Activated naive CD4-positive, alpha-beta T cell treated with anti-CD3 and anti-CD28 coated beads, Interleukin-2, amount 50 U/mL, for 16 hours (primary cell): ENCODE data around the gene CHTF8.
"Not testable (repeated sequence)": the region's sequence is repeated elsewhere in the genome, so short reads cannot be mapped to it uniquely, and the experiment has no call there.

Experiments used
- DNase-seq: peaks from one replicate; pipeline ENCODE4 v3.0.0-alpha.2; 2020

CHTF8 gene

DNA sequence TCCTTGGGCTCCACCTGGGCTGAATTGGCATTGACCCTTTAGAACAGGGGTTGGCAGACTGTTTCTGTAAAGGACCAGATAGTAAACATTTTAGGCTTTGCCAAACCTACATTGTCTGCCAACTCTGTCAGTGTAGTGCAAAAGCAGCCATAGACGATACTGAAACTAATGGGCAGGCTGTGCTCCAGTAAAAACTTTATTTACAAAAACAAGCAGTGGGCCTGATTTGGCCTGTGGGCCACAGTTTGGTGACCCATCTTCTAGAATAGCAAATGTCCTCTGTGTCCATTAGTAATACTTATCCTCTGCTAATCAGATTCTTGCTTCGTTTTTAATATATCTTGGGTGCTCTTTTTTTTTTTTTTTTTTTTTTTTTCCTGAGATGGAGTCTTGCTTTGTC is 6.2 kb upstream of the CHTF8 start:
- no peak for DNase-seq

GRCh38 chr16:69133373-69133954 is 1.1 kb upstream of the CHTF8 start:
- no peak for DNase-seq

- peak; percentile 76 for DNase-seq
These were observed 457 bp downstream of the CHTF8 start for GRCh38 chr16:69131839-69132423.

- no peak for DNase-seq
These were observed 1.1 kb downstream of the CHTF8 start for GRCh38 chr16:69131167-69131838.

- DNase-seq = no peak
These were observed 1.9 kb downstream of the CHTF8 start for GRCh38 chr16:69130461-69130860.

GRCh38 chr16:69127966-69128510 is 4.3 kb downstream of the CHTF8 start:
- DNase-seq = no peak

- not testable (repeated sequence) for DNase-seq
These were observed 5.6 kb downstream of the CHTF8 start for GRCh38 chr16:69126801-69127200.

GRCh38 chr16:69126221-69126620 is 6.2 kb downstream of the CHTF8 start:
- DNase-seq = no peak

DNA sequence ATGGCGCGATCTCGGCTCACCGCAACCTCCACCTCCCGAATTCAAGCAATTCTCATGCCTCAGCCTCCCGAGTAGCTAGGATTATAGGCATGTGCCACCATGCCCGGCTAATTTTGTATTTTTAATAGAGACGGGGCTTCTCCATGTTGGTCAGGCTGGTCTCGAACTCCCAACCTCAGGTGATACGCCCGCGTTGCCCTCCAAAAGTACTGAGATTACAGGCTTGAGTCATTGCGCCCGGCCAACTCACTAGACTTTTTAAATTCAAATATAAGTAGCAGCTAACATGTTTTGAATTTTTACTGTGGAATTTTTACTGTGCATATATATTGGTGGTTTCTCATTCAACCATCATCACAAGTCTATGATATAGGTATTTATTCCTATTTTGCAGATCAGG is 7.4 kb downstream of the CHTF8 start:
- DNase-seq = not testable (repeated sequence)

- DNase-seq = not testable (repeated sequence)
These were observed 8.0 kb downstream of the CHTF8 start for GRCh38 chr16:69124406-69124805.

DNA sequence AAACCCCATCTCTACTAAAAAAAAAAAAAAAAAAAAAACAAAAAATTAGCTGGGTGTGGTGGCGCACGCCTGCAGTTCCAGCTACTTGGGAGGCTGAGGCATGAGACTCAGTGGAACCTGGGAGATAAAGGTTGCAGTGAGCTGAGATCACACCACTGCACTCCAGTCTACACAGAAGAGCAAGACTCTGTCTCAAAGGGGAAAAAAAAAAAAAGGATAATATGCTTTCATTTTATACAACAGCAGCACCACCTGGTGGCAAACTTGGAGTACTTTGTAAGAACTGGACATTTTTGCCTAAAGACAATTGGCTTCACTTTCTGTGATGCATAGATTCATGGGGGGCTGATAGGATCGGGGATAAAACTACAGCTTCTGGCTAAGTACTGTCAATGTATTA is 8.5 kb downstream of the CHTF8 start:
- DNase-seq = peak; percentile 67

DNA sequence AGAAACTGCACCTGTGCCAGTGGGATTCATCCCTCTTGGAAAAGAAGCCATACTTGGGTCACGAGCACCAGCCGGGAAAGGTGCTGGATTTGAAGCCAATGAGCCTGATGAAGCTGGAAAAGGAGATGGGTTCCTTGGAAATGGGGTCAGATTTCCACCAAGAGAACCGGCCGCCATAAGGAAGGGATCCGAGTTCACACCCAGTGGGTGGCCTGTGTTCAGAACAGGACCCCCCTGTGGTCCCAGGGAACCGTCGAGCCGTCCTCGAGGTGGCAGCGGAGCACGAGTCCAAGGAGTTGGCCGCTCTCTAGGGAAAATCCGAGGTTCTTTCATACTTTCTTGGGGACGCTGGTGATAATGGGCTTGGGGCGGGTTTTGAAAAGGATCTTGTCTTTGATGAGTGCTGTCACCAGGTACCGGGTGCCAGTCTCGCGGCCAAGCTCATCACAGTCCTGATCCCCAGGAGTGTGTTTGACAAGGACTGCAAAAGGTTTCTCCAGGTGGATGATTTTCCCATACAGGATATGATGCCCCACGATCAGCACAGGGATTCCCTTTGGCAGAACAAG is 12.2 kb downstream of the CHTF8 start:
- DNase-seq = no peak

- DNase-seq = no peak
These were observed 12.9 kb downstream of the CHTF8 start for GRCh38 chr16:69119536-69119935.

DNA sequence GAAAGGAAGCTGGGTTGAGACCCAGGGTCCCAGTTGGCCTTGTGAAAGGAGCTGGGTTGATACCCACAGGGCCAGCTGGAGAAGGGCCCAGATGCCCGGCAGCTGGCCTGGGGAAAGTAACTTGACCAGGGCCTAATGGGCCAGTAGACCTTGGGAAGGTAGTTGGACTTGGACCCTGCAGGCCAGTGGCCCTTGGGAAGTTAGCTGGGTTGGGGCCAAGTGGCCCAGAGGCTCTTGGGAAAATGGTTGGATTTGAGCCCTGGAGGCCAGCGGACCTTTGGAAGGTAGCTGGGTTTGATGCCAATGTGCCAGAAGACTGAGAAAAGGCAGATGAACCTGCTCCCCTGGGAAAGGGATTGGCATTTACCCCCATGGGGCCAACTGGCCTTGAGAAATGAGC is 13.4 kb downstream of the CHTF8 start:
- no peak for DNase-seq

GRCh38 chr16:69118468-69118867 is 13.9 kb downstream of the CHTF8 start:
- no peak for DNase-seq

DNA sequence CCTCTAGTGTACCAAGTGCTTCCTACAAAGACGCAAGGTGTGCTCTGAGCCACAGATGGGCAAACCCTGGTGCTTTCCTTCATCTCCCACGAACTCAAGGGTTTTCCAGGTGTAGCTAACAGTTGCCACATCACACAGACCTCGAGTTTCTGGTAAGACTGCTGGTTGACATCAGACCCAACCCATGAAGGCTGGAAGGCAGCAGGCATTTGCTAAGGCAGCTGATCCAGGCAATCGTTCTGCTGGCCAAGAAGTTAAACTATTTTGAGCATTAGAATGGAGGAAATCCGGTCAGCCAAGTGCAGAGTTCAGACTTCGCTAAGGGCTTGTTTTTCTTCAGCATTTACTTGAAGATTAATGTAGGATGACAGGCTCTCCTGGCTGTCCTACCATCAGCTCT is 15.5 kb downstream of the CHTF8 start:
- DNase-seq = no peak

DNA sequence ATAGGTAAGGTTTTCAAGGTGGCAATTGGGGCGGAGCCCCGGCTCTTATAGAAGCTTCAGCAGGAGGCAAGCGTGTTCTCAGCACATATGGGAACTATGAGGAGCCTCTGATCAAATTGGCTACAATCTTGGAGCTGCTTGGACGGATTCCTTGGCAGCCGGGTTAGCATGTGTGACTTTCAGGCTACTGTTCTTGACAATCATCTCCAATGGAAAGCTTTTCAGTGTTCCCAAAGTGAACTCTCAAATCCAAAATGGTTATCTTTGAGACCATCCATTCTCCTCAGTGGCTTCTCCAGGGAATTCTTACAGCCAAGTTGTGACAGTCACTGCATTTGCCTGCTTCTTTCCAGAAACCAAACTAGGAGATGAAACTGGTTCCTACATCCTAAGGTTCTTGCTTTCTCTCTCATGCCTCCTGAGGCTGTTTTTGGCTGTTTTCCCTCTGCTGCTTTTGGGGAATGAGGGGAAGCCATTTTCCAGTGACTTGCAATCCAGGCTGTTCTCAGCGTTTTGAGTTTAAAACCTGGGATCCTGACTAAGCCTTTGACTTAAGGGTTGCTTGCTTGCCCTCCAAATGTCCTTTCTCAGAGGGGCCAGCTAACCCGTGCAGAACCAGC is 16.0 kb downstream of the CHTF8 start:
- no peak for DNase-seq

GRCh38 chr16:69115837-69116236 is 16.6 kb downstream of the CHTF8 start:
- no peak for DNase-seq

GRCh38 chr16:69115361-69115760 is 17.0 kb downstream of the CHTF8 start:
- DNase-seq = no peak

- no peak for DNase-seq
These were observed 17.4 kb downstream of the CHTF8 start for GRCh38 chr16:69114976-69115355.

- DNase-seq = no peak
These were observed 17.9 kb downstream of the CHTF8 start for GRCh38 chr16:69114346-69114975.

- DNase-seq = no peak
These were observed 19.2 kb downstream of the CHTF8 start for GRCh38 chr16:69113216-69113615.
